ENCODE measurements around the gene SCAMP1.

GRCh38 chr5:78467752-78468357 is 107.4 kb downstream of the SCAMP1 start:
- TF ChIP-seq CTCF (IDR thresholded peaks at IDR 0.05): peak; percentile 68 to 78 (median 77)
- no peak for TF ChIP-seq POLR2A (IDR thresholded peaks at IDR 0.05)

All from right lobe of liver (tissue), 4 donors.